ENCODE measurements around the gene PLPPR3.

GRCh38 chr19:787536-787935 lies 34.2 kb downstream of the PLPPR3 start:
- TF ChIP-seq CTCF (IDR thresholded peaks at IDR 0.05; ENCODE audit: borderline replicate concordance, extremely low read depth, low read length, poor library complexity, severe bottlenecking) (no peak), EZH2 (IDR thresholded peaks at IDR 0.05; ENCODE audit: borderline replicate concordance, low read depth, low read length, severe bottlenecking) (no peak)
